Epithelial cell of proximal tubule (primary cell): ENCODE measurements around the gene RNU6-9. TPM values are rescaled to one million over a fixed set of nuclear protein-coding genes. Genes with fewer than 3 reads are reported as not detected.
A peak's percentile ranks its signal among the peaks of the same experiment; 100 is the strongest.
"Not testable (repeated sequence)": the region's sequence is repeated elsewhere in the genome, so short reads cannot be mapped to it uniquely, and the experiment has no call there.

ENCODE experiments used
- DNase-seq: peaks from one replicate; pipeline ENCODE4 v3.0.0-alpha.2; 2011; ENCODE audit warnings: low read depth
- H3K4me3 ChIP-seq: 2 replicates; pipeline ENCODE4 v1.5.1; 2011; ENCODE audit warnings: low read depth, mild to moderate bottlenecking, low read length
- total RNA-seq: library from RNA; depleted of rRNA; stranded (reverse); fragments of >200 nt; gene quantifications from 2 replicates; pipeline ENCODE4 v1.2.3, GENCODE V29; 2015
- TF ChIP-seq, protein P1 (sequence below): conservative IDR thresholded peaks from 2 replicates; pipeline ENCODE4 v1.5.1; 2012; ENCODE audit warnings: low read depth, mild to moderate bottlenecking, low read length

The RNU6-9 gene
- total RNA-seq, 1 donor from 2014 or later: not detected

DNA sequence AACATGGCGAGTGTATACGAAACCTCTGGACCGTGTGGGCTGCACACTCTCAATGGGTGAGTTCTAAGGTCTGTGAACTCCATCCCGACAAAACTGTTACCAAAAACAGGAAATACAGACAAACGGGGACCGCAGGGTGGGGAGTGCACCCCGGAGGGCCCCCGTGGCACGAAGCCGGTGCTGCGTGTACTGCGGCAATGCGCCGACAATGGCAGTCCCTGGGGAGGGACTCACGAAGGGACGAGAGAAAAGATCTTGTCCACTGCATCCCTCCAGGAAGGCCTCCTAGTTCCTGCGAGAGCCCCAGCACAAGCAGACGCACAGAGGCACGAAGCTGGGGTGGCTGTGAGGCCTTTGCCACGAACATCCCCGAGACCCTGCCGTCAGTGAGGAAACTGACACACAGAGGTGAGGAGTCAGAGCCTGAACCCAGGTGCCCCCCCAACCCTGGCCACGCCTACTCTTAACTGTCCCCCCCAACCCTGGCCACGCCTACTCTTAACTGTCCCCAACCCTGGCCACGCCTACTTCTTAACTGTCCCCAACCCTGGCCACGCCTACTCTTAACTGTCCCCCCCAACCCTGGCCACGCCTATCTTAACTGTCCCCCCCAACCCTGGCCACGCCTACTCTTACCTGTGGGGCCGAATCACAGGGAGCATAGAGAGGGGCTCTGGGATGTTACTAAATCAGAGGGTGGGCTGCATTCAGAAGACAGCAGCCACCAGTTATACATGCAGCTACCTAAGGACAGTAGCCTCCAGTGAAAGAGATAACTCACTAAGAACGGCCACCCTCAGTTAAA lies 4.5 kb upstream of the RNU6-9 start:
- DNase-seq: no peak
- TF ChIP-seq, protein P1, sequence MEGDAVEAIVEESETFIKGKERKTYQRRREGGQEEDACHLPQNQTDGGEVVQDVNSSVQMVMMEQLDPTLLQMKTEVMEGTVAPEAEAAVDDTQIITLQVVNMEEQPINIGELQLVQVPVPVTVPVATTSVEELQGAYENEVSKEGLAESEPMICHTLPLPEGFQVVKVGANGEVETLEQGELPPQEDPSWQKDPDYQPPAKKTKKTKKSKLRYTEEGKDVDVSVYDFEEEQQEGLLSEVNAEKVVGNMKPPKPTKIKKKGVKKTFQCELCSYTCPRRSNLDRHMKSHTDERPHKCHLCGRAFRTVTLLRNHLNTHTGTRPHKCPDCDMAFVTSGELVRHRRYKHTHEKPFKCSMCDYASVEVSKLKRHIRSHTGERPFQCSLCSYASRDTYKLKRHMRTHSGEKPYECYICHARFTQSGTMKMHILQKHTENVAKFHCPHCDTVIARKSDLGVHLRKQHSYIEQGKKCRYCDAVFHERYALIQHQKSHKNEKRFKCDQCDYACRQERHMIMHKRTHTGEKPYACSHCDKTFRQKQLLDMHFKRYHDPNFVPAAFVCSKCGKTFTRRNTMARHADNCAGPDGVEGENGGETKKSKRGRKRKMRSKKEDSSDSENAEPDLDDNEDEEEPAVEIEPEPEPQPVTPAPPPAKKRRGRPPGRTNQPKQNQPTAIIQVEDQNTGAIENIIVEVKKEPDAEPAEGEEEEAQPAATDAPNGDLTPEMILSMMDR: no peak
- no peak overlapping the region for H3K4me3 ChIP-seq

GRCh38 chr19:889662-890295 lies 3.5 kb upstream of the RNU6-9 start:
- H3K4me3 ChIP-seq: no peak overlapping the region
- TF ChIP-seq, protein P1: no peak
- no peak for DNase-seq

DNA sequence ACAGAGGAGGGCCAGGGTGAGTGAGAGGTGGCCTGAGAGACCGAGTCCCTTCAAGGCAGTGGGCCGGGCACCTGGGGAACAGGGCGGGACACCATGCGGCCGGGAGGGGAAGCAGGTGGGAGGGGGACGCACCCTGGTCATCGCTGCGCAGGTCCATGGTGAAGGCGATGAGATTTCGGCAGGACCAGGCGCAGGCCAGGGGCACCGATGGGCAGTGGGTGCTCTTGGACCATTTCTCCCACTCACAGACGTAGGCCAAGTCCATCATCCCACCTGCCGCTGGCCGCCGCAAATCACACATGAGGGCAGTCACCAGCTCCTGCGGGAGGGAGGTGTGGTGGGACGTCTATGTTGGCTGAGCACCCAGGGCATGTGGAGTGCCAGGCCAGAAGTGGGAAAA lies 2.5 kb upstream of the RNU6-9 start:
- no peak for DNase-seq
- TF ChIP-seq, protein P1: no peak
- no peak overlapping the region for H3K4me3 ChIP-seq

DNA sequence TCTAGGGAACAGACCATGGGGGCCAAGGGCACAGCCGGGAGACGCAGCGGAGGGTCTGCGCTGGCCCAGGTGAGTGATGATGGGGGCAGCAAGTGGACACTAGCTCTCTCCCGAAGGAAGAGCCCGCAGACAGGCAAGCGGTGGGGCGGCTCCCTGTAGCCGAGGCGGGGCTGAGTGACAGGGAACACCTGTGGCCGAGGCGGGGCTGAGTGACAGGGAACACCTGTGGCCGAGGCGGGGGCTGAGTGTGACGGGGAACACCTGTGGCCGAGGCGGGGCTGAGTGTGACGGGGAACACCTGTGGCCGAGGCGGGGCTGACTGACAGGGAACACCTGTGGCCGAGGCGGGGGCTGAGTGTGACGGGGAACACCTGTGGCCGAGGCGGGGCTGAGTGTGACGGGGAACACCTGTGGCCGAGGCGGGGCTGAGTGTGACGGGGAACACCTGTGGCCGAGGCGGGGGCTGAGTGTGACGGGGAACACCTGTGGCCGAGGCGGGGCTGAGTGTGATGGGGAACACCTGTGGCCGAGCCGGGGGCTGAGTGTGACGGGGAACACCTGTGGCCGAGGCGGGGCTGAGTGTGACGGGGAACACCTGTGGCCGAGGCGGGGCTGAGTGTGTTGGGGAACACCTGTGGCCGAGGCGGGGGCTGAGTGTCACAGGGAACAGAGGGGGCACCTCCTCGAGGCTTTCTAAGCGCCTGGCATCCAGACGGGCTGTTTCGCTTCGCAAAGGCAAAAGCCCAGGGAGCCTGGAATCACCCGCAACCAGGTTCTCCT lies 1.7 kb upstream of the RNU6-9 start:
- DNase-seq: not testable (repeated sequence)
- H3K4me3 ChIP-seq: peak overlapping the region; percentile 89

DNA sequence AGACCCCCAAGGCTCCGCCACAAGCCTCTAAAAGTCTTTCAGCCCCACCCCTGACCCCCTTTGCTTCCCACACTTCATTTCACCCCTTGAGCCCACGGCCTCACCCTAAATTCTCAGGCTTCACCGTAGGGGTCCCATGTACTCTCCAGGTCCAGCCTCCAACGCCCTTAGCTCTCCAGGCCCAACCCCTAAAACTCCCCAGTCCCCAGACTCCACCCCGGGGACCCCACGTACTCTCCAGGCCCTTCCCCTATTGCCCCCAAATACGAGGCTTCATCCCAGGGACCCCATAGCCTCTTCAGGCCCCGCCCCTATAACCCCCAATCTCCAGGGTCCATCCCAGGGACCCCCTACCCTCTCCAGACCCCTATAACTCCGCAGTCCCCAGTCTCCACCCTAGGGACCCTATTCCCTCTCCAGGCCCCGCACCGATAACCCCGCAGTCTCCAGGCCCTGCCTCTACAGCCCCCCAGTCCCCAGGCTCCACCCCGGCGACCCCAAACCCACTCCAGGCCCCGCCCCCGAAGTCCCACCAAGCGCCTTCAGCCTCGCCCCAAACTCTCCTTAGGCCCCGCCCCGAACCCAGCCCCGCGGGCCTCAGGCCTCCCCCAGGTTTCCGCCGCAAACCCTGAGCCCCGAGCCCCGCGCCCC lies 916 bp upstream of the RNU6-9 start:
- DNase-seq: no peak
- peak overlapping the region; percentile 89 for H3K4me3 ChIP-seq
- TF ChIP-seq, protein P1: no peak

GRCh38 chr19:896434-896833 lies 3.1 kb downstream of the RNU6-9 start:
- TF ChIP-seq, protein P1: no peak
- H3K4me3 ChIP-seq: no peak overlapping the region
- DNase-seq: no peak

DNA sequence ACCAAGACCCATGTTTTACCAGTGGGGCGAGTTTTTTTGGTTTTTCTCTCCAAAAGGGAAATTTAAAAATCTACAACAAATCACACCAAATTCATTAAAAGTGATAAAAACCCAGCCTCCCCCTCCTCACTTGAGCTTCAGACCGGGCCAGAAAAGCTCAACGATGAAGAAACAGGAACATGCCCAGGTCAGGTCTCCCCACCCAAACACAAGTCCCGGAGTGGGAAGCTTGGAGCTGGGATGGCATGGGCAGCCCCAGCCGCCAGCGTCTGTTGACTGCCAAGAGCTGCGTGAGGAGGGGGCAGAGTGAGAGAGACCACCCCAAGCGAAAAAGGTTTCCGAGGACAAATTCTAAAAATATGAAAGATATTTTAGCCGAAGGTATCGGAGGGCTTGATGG lies 3.7 kb downstream of the RNU6-9 start:
- TF ChIP-seq, protein P1: no peak
- H3K4me3 ChIP-seq: no peak overlapping the region
- DNase-seq: no peak
